BE2C (cell line): ENCODE data around the gene FOLR3.
"Not testable (repeated sequence)": the region's sequence is repeated elsewhere in the genome, so short reads cannot be mapped to it uniquely, and the experiment has no call there.

ENCODE experiments used
- DNase-seq: peaks from one replicate; pipeline ENCODE4 v3.0.0-alpha.2; 2020
- H3K27me3 ChIP-seq: fragments of 250-450 bp; sonication (Bioruptor Pico); 2 replicates; pipeline ENCODE4 v1.5.1; 2020; ENCODE audit warnings: mild to moderate bottlenecking
- H3K36me3 ChIP-seq: fragments of 250-450 bp; sonication (Bioruptor Pico); 2 replicates; pipeline ENCODE4 v1.5.1; 2020; ENCODE audit warnings: mild to moderate bottlenecking
- H3K4me1 ChIP-seq: fragments of 250-450 bp; sonication (Bioruptor Pico); 2 replicates; pipeline ENCODE4 v1.5.1; 2020
- H3K4me3 ChIP-seq: 2 replicates; pipeline ENCODE4 v1.5.1; 2011; ENCODE audit warnings: low read depth, low read length
- H3K9me3 ChIP-seq: fragments of 250-450 bp; sonication (Bioruptor Pico); 2 replicates; pipeline ENCODE4 v1.5.1; 2020
- TF ChIP-seq, protein P1 (sequence below): IDR thresholded peaks from 2 replicates; pipeline ENCODE4 v1.5.1; 2012; ENCODE audit warnings: mild to moderate bottlenecking, low read depth, low read length

The FOLR3 gene

DNA sequence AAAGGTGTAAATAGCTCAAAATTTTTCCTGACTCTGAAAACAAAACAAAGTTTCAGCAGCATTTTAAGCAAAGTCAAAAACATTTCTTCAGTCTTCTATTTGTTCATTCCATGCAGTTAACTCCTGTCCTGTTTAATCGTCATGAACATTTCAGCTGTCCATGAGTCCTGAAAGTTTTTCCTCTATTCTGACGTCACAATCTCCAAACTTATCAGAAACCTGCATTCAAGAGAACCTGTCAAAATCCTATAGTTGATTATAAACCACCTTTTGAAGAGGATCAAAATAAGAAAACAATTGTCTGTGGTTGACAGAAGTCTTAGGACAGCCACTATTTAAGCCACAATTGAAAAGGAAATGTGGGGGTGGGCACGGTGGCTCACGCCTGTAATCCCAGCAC lies 15.4 kb downstream of the FOLR3 start:
- Histone ChIP-seq H3K9me3 (no peaks in the 10 kb centered on the region), H3K36me3 (no peaks in the 10 kb centered on the region), H3K4me1 (peaks cover 5% of the 10 kb centered on the region), H3K4me3 (no peak overlapping the region), H3K27me3 (no peaks in the 10 kb centered on the region)
- no peak for DNase-seq
- TF ChIP-seq, protein P1, sequence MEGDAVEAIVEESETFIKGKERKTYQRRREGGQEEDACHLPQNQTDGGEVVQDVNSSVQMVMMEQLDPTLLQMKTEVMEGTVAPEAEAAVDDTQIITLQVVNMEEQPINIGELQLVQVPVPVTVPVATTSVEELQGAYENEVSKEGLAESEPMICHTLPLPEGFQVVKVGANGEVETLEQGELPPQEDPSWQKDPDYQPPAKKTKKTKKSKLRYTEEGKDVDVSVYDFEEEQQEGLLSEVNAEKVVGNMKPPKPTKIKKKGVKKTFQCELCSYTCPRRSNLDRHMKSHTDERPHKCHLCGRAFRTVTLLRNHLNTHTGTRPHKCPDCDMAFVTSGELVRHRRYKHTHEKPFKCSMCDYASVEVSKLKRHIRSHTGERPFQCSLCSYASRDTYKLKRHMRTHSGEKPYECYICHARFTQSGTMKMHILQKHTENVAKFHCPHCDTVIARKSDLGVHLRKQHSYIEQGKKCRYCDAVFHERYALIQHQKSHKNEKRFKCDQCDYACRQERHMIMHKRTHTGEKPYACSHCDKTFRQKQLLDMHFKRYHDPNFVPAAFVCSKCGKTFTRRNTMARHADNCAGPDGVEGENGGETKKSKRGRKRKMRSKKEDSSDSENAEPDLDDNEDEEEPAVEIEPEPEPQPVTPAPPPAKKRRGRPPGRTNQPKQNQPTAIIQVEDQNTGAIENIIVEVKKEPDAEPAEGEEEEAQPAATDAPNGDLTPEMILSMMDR: no peak

DNA sequence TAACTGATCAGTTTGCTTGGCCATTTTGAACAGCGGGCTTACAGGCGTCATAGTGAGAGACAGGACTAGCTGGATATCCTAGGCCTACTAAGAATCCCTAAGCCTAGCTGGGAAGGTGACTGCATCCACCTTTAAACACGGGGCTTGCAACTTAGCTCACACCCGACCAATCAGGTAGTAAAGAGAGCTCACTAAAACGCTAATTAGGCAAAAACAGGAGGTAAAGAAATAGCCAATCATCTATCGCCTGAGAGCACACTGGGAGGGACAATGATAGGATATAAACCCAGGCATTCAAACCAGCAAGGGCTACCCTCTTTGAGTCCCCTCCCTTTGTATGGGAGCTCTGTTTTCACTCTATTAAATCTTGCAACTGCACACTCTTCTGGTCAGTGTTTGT lies 18.3 kb downstream of the FOLR3 start:
- not testable (repeated sequence) for H3K27me3 ChIP-seq, H3K36me3 ChIP-seq, H3K4me1 ChIP-seq, H3K4me3 ChIP-seq, DNase-seq, H3K9me3 ChIP-seq

DNA sequence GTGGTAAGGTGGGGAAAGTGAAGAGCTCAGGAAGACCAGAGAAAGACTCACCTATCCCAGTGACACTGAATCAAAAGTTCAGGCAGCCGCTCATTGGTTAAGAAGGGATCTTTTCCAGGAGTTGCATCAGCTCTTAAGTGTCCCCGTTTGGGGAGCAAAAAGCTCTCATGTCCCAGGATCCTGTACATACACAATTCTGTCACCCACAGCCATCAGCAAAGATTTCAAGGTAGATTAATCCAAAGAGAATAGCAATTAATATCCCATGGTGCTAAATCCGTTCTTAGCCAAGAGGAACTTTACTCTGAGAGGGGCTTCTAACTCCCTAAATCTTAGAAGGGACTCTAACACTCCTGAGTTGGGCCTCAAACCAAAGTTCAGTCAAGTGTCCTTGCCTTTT lies 19.3 kb downstream of the FOLR3 start:
- no peaks in the 10 kb centered on the region for H3K27me3 ChIP-seq
- DNase-seq: no peak
- no peaks in the 10 kb centered on the region for H3K9me3 ChIP-seq
- H3K36me3 ChIP-seq: no peaks in the 10 kb centered on the region
- peaks cover 5% of the 10 kb centered on the region for H3K4me1 ChIP-seq
- TF ChIP-seq, protein P1: no peak
- no peak overlapping the region for H3K4me3 ChIP-seq

DNA sequence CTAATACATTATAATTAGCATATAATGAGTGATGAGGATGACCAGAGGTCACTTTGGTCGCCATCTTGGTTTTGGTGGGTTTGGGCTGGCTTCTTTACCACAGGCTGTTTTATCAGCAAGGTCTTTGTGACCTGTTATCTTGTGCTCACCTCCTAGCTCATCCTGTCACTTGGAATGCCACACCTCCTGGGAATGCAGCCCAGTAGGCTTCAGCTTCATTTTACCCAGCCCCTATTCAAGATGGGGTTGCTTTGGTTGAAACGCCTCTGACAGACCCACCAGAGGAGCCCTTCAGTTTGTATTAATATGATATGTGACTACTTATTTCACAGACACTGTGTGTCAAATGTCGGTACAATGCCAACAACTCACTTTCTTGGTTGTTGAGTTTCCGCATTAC lies 20.2 kb downstream of the FOLR3 start:
- TF ChIP-seq, protein P1: no peak
- no peak for DNase-seq
- H3K4me1 ChIP-seq: peaks cover 5% of the 10 kb centered on the region
- no peaks in the 10 kb centered on the region for H3K9me3 ChIP-seq
- H3K27me3 ChIP-seq: no peaks in the 10 kb centered on the region
- H3K36me3 ChIP-seq: no peaks in the 10 kb centered on the region
- no peak overlapping the region for H3K4me3 ChIP-seq

DNA sequence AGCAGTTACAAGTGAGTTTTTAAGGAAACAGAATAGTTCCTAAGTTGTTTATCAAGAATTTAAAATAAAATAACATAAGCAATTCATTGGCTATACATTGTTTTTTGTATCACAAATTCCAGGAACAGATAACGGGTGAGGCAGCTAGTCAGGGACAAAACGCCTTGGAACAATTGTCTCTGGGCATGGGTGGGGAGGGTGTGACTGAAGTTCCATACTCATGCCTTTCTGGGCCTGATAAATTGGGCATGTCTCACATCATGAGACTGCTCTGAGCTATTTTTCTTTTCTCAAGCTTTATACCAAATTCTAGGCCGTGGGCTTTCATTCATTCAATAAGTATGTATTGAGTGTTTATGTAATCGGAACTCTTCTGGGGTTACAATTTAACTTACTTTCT lies 21.6 kb downstream of the FOLR3 start:
- peaks cover 5% of the 10 kb centered on the region for H3K4me1 ChIP-seq
- TF ChIP-seq, protein P1: no peak
- no peak for DNase-seq
- no peak overlapping the region for H3K4me3 ChIP-seq
- no peaks in the 10 kb centered on the region for H3K27me3 ChIP-seq
- no peaks in the 10 kb centered on the region for H3K9me3 ChIP-seq
- H3K36me3 ChIP-seq: no peaks in the 10 kb centered on the region

DNA sequence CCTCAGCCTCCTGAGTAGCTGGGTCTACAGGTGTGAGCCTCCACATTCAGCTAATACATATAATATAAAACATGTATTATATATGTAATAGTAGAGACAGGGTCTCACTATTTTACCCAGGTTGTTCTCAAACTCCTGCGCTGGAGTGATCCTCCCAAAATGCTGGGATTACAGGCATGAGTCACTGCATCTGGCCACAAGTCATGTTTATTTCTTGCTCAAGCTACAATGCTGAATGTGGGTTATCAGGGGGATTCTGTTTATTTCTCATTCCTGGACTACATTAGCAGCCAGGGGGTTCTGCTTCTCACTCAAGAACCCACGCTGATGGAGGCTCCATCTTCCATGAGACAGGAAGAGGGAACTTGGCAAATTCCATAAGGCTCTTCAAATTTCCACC lies 24.8 kb downstream of the FOLR3 start:
- DNase-seq: no peak
- H3K4me3 ChIP-seq: no peak overlapping the region
- H3K9me3 ChIP-seq: no peaks in the 10 kb centered on the region; the same call in 1 of the 2 replicates
- no peaks in the 10 kb centered on the region for H3K4me1 ChIP-seq
- H3K36me3 ChIP-seq: no peaks in the 10 kb centered on the region
- no peaks in the 10 kb centered on the region for H3K27me3 ChIP-seq
- TF ChIP-seq, protein P1: no peak

DNA sequence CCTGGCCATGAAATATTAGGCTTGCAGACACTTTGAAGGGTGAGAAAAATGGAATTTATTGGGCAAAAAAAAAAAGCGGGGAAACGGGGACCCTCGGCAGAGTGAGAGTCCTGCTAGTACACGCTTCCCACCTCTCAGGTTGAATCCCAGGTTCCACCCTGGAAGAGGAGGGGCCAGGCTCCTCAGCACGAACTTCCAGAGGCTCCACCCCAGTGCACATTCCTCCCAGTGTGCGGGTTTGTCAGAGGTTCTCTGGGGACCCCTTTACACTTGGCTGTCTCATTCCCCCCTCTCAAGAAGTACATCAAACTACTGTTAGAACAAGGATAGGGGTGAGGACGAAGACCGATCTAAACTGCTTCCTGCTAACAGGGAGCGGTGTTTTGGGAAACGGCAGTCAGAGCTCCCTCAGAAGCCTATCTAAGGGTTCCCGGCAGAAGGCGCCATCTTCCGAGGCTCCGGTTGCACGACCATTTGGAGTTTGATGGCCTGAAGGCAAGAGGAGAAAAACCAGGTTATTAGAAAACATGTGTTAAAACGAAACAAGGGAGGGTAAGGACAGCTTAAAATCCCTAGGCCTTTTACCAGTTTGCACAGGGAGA lies 27.5 kb downstream of the FOLR3 start:
- H3K36me3 ChIP-seq: no peaks in the 10 kb centered on the region
- TF ChIP-seq, protein P1: no peak
- no peaks in the 10 kb centered on the region; the same call in 1 of the 2 replicates for H3K9me3 ChIP-seq
- H3K4me3 ChIP-seq: no peak overlapping the region
- no peaks in the 10 kb centered on the region for H3K4me1 ChIP-seq
- no peaks in the 10 kb centered on the region for H3K27me3 ChIP-seq
- DNase-seq: no peak

DNA sequence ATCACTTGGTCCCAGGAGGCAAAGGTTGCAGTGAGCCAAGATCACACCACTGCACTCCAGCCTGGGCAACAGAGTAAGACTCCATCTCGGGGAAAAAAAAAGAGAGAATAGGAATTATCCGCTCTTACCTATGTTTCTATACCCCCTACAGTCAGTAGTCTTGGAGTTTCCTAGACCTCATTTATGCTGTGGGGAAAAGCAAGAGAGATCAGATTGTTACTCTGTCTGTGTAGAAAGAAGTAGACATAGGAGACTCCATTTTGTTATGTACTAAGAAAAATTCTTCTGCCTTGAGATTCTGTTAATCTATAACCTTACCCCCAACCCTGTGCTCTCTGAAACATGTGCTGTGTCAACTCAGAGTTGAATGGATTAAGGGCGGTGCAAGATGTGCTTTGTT lies 28.7 kb downstream of the FOLR3 start:
- not testable (repeated sequence) for H3K27me3 ChIP-seq, H3K9me3 ChIP-seq, DNase-seq, H3K36me3 ChIP-seq, H3K4me3 ChIP-seq, H3K4me1 ChIP-seq

DNA sequence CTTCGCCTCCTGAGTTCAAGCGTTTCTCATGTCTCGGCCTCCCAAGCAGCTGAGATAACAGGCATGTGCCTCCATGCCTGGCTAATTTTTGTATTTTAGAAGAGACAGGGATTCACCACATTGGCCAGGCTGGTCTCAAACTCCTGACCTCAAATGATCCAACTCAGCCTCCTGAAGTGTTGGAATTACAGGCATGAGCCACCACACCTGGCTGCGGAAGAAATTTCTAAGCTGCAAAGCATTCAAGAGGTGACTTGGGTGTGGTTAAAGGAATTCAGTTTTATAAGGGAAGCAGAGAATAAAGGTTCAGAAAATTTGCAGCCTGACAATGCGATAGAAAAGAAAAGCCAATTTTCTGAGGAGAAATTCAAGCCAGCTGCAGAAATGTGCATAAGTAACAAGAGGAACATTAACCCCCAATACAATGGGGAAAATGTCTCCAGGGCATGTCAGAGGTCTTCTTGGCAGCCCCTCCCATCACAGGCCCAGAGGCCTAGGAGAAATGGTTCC lies 33.6 kb downstream of the FOLR3 start:
- H3K36me3 ChIP-seq, H3K9me3 ChIP-seq, DNase-seq, H3K4me3 ChIP-seq, H3K4me1 ChIP-seq, H3K27me3 ChIP-seq: not testable (repeated sequence)
